Testis (tissue), 2 donors: ENCODE results near the gene MSH5.

ENCODE experiments used
- CTCF ChIP-seq, 3 experiments: fragments of 450-650 bp in 2 of 3; fragments of 200-600 bp in 1 of 3; sonication (generic) in 1 of 3; IDR thresholded peaks; one replicate each; pipeline ENCODE4 v1.5.1; 2016 to 2019; ENCODE audit warnings: antibody characterized with exemption in 3 of 3, mild to moderate bottlenecking in 2 of 3, moderate library complexity in 1 of 3
- POLR2A ChIP-seq: fragments of 450-650 bp; IDR thresholded peaks from one replicate; pipeline ENCODE4 v1.6.1; 2017; ENCODE audit warnings: antibody characterized with exemption, mild to moderate bottlenecking, moderate library complexity

- no peak for TF ChIP-seq CTCF (IDR thresholded peaks at IDR 0.05)
- no peak for TF ChIP-seq POLR2A
Observed at GRCh38 chr6:31792090-31792374, 52.2 kb downstream of the MSH5 start.
